Kidney epithelial cell (primary cell): ENCODE data around the gene SPATA4. TPM values are rescaled to one million over a fixed set of nuclear protein-coding genes. Genes with fewer than 3 reads are reported as not detected.
"Not testable (repeated sequence)": the region's sequence is repeated elsewhere in the genome, so short reads cannot be mapped to it uniquely, and the experiment has no call there.

Experiments used
- DNase-seq: peaks from one replicate; pipeline ENCODE4 v3.0.0-alpha.2; 2010; ENCODE audit warnings: low read depth
- H3K27me3 ChIP-seq: 2 replicates; pipeline ENCODE4 v1.6.0; 2011; ENCODE audit warnings: low read length; ENCODE audit not compliant: control insufficient read depth, insufficient read depth
- H3K36me3 ChIP-seq: 2 replicates; pipeline ENCODE4 v1.5.1; 2011; ENCODE audit warnings: low read length; ENCODE audit not compliant: control insufficient read depth, insufficient read depth
- H3K4me3 ChIP-seq: 2 replicates; pipeline ENCODE4 v1.5.1; 2011; ENCODE audit warnings: low read depth, mild to moderate bottlenecking, control low read depth, low read length
- total RNA-seq: library from RNA; depleted of rRNA; stranded (reverse); fragments of >200 nt; gene quantifications from 2 replicates; pipeline ENCODE4 v1.2.3, GENCODE V29; 2015
- TF ChIP-seq, protein P1 (sequence below): IDR thresholded peaks from 2 replicates; pipeline ENCODE4 v1.5.1; 2011; ENCODE audit warnings: mild to moderate bottlenecking, moderate library complexity, low read length, control low read depth, inconsistent platforms; ENCODE audit not compliant: insufficient read depth, poor library complexity, severe bottlenecking

SPATA4 gene
- total RNA-seq, 1 donor from 2014 or later, result 0.50 TPM

GRCh38 chr4:176217510-176217909 is 22.1 kb upstream of the SPATA4 start:
- Histone ChIP-seq H3K4me3 (no peak overlapping the region), H3K36me3 (no peaks in the 10 kb centered on the region), H3K27me3 (no peaks in the 10 kb centered on the region)
- TF ChIP-seq, protein P1, sequence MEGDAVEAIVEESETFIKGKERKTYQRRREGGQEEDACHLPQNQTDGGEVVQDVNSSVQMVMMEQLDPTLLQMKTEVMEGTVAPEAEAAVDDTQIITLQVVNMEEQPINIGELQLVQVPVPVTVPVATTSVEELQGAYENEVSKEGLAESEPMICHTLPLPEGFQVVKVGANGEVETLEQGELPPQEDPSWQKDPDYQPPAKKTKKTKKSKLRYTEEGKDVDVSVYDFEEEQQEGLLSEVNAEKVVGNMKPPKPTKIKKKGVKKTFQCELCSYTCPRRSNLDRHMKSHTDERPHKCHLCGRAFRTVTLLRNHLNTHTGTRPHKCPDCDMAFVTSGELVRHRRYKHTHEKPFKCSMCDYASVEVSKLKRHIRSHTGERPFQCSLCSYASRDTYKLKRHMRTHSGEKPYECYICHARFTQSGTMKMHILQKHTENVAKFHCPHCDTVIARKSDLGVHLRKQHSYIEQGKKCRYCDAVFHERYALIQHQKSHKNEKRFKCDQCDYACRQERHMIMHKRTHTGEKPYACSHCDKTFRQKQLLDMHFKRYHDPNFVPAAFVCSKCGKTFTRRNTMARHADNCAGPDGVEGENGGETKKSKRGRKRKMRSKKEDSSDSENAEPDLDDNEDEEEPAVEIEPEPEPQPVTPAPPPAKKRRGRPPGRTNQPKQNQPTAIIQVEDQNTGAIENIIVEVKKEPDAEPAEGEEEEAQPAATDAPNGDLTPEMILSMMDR, result no peak
- no peak for DNase-seq

GRCh38 chr4:176212351-176212750 is 17.0 kb upstream of the SPATA4 start:
- H3K4me3 ChIP-seq, H3K36me3 ChIP-seq, H3K27me3 ChIP-seq, DNase-seq: not testable (repeated sequence)

DNA sequence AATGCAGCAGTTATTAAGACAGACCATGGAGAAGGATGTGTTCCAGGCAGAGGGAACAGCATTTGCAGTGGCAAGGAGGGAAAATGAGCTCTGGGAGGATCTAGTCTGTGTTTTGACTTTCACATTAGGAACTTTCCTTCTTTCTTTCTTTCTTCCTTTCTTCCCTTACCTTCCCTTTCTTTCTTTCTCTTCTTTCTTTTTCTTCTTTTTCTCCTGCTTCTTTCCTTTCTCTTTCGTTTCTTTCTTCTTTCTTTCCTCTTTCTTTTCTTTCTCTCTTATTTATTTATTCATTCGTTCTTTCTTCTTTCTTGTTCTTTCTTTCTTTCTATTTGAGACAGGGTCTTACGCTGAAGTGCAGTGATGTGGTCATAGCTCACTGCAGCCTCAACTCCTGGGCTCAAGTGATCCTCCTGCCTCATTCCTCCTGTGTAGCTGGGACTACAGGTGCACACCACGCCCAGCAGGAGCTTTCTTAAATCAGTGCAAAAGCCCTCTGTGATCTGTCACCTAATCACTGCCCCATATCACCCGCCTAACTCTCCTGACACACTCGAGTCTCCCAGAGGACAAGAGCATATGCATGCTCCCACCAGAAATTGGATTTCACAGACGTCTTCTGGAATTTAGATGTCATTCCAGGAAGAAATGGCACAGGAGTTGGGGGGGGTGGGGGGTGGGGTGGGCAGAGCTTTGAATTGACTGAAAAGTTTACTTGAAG is 15.4 kb upstream of the SPATA4 start:
- no peak overlapping the region for H3K4me3 ChIP-seq
- TF ChIP-seq, protein P1, result no peak
- H3K27me3 ChIP-seq, result no peaks in the 10 kb centered on the region
- DNase-seq, result no peak
- H3K36me3 ChIP-seq, result no peaks in the 10 kb centered on the region

GRCh38 chr4:176210101-176210500 is 14.7 kb upstream of the SPATA4 start:
- H3K4me3 ChIP-seq, result no peak overlapping the region
- TF ChIP-seq, protein P1, result no peak
- no peaks in the 10 kb centered on the region for H3K36me3 ChIP-seq
- no peak for DNase-seq
- no peaks in the 10 kb centered on the region for H3K27me3 ChIP-seq

- Histone ChIP-seq H3K4me3 (no peak overlapping the region), H3K36me3 (no peaks in the 10 kb centered on the region), H3K27me3 (no peaks in the 10 kb centered on the region)
- no peak for DNase-seq
- TF ChIP-seq, protein P1, result no peak
These were observed 14.2 kb upstream of the SPATA4 start for GRCh38 chr4:176209535-176209934.

GRCh38 chr4:176207839-176208238 is 12.5 kb upstream of the SPATA4 start:
- TF ChIP-seq, protein P1, result no peak
- H3K27me3 ChIP-seq, result no peaks in the 10 kb centered on the region
- no peak overlapping the region for H3K4me3 ChIP-seq
- no peak for DNase-seq
- no peaks in the 10 kb centered on the region for H3K36me3 ChIP-seq
